Testis (tissue), 3 donors: ENCODE results near the gene CECR2. TPM values are rescaled to one million over a fixed set of nuclear protein-coding genes. Genes with fewer than 3 reads are reported as not detected.

Experiments used
- DNase-seq: peaks from one replicate; pipeline ENCODE4 v3.0.0-alpha.2; 2019
- H3K27ac ChIP-seq, 2 donors: fragments of 200-600 bp; sonication (generic); one replicate each; pipeline ENCODE4 v1.5.1; 2019
- H3K27me3 ChIP-seq: fragments of 200-600 bp; sonication (generic); one replicate; pipeline ENCODE4 v1.5.1; 2019
- H3K36me3 ChIP-seq: fragments of 200-600 bp; sonication (generic); one replicate; pipeline ENCODE4 v1.5.1; 2017; ENCODE audit warnings: low read depth; ENCODE audit errors: missing control alignments
- H3K4me1 ChIP-seq: fragments of 200-600 bp; sonication (generic); one replicate; pipeline ENCODE4 v1.5.1; 2019
- H3K4me3 ChIP-seq, 2 donors: fragments of 200-600 bp; sonication (generic); one replicate each; pipeline ENCODE4 v1.5.1; 2017 to 2019
- H3K9me3 ChIP-seq: fragments of 200-600 bp; sonication (generic); one replicate; pipeline ENCODE4 v1.5.1; 2017
- CTCF ChIP-seq, 3 experiments: fragments of 450-650 bp in 2 of 3; fragments of 200-600 bp in 1 of 3; sonication (generic) in 1 of 3; IDR thresholded peaks; one replicate each; pipeline ENCODE4 v1.5.1; 2016 to 2019; ENCODE audit warnings: antibody characterized with exemption in 3 of 3, mild to moderate bottlenecking in 2 of 3, moderate library complexity in 1 of 3
- POLR2A ChIP-seq: fragments of 450-650 bp; IDR thresholded peaks from one replicate; pipeline ENCODE4 v1.6.1; 2017; ENCODE audit warnings: antibody characterized with exemption, mild to moderate bottlenecking, moderate library complexity
- WGBS, 2 donors: methylation state at CpG; one replicate each; pipeline ENCODE4 v1.1.5; 2018; 5-methylcytosine and 5-hydroxymethylcytosine counted together
- intact Hi-C: fragments of 100-400 bp; cut with DNase I; formaldehyde crosslinking; loops from one replicate; pipeline ENCODE4 v1.15.1; 2023; ENCODE audit warnings: low total_unique reads
- polyA plus RNA-seq: library from polyadenylated mRNA; stranded (reverse); fragments of 350-450 nt; fragmentation: Illumina TruSeq; extraction: RNeasy Lipid Tissue Mini Kit (QIAGEN cat#74804); gene quantifications from one replicate; pipeline ENCODE4 v1.2.3, GENCODE V29; 2014; ENCODE audit warnings: low read depth, low replicate concordance; ENCODE audit not compliant: insufficient read depth
- total RNA-seq, 2 donors: library from RNA; depleted of rRNA; stranded (reverse); fragments of >200 nt; gene quantifications; one replicate each; pipeline ENCODE4 v1.2.3, GENCODE V29; 2016

CECR2 gene
- total and polyA plus RNA-seq, 3 donors from 2014 or later: 7.1 to 18.7 (median 16.8) TPM

GRCh38 chr22:17578136-17578754 is 209.0 kb downstream of the CECR2 start:
- intact Hi-C loops: no loop called here
- peak; percentile 93 for DNase-seq
- no peaks in the 10 kb centered on the region for H3K9me3 ChIP-seq
- H3K27me3 ChIP-seq: no peaks in the 10 kb centered on the region
- H3K4me3 ChIP-seq: no peak overlapping the region
- H3K36me3 ChIP-seq: no peaks in the 10 kb centered on the region
- 54 to 66% methylated on average over 11 of the region's 11 CpGs for WGBS, 2 donors
- peak overlapping the region; percentile 66 to 71 for H3K27ac ChIP-seq
- TF ChIP-seq CTCF (IDR thresholded peaks at IDR 0.05) (no peak), POLR2A (no peak)
- peaks cover 17% of the 10 kb centered on the region for H3K4me1 ChIP-seq

- WGBS, 2 donors: 92 to 93% methylated on average over 14 of the region's 14 CpGs
- DNase-seq: no peak
- intact Hi-C loops: no loop called here
Measured at GRCh38 chr22:17579535-17579981, 210.3 kb downstream of the CECR2 start.

GRCh38 chr22:17580441-17581031 is 211.3 kb downstream of the CECR2 start:
- Histone ChIP-seq H3K9me3 (no peaks in the 10 kb centered on the region), H3K36me3 (no peaks in the 10 kb centered on the region), H3K4me3 (no peak overlapping the region), H3K4me1 (peaks cover 17% of the 10 kb centered on the region), H3K27me3 (no peaks in the 10 kb centered on the region), H3K27ac (peak overlapping the region; percentile 18 to 32)
- no peak for TF ChIP-seq POLR2A
- no peak for TF ChIP-seq CTCF (IDR thresholded peaks at IDR 0.05)
- 35 to 51% methylated on average over 14 of the region's 15 CpGs for WGBS, 2 donors
- intact Hi-C loops: no loop called here
- DNase-seq: peak; percentile 48

More at GRCh38 chr22:17579535-17579981, 210.3 kb downstream of the CECR2 start:
- no peak for TF ChIP-seq CTCF (IDR thresholded peaks at IDR 0.05)
- no peak for TF ChIP-seq POLR2A
- Histone ChIP-seq H3K27ac (peak overlapping the region in 1 of 2 donors; percentile 32), H3K4me1 (peaks cover 17% of the 10 kb centered on the region), H3K36me3 (no peaks in the 10 kb centered on the region), H3K27me3 (no peaks in the 10 kb centered on the region), H3K4me3 (no peak overlapping the region), H3K9me3 (no peaks in the 10 kb centered on the region)

GRCh38 chr22:17581056-17581455 is 211.8 kb downstream of the CECR2 start:
- no peaks in the 10 kb centered on the region for H3K27me3 ChIP-seq
- H3K9me3 ChIP-seq: no peaks in the 10 kb centered on the region
- H3K4me3 ChIP-seq: peak overlapping the region; percentile 2 to 20
- intact Hi-C loops: no loop called here
- no peaks in the 10 kb centered on the region for H3K36me3 ChIP-seq
- no peak for DNase-seq
- peak overlapping the region; percentile 18 to 32 for H3K27ac ChIP-seq
- WGBS, 2 donors: 57 to 60% methylated on average over 12 to 20 of the region's 21 CpGs
- TF ChIP-seq CTCF (IDR thresholded peaks at IDR 0.05): no peak
- no peak for TF ChIP-seq POLR2A
- H3K4me1 ChIP-seq: peaks cover 17% of the 10 kb centered on the region

- TF ChIP-seq CTCF (IDR thresholded peaks at IDR 0.05) (no peak), POLR2A (no peak)
- H3K4me1 ChIP-seq: peaks cover 17% of the 10 kb centered on the region
- H3K27me3 ChIP-seq: no peaks in the 10 kb centered on the region
- intact Hi-C loops: no loop called here
- no peaks in the 10 kb centered on the region for H3K9me3 ChIP-seq
- peak overlapping the region; percentile 2 to 20 for H3K4me3 ChIP-seq
- H3K27ac ChIP-seq: no peak overlapping the region
- no peak for DNase-seq
- 53 to 82% methylated on average over 12 to 17 of the region's 17 CpGs for WGBS, 2 donors
- H3K36me3 ChIP-seq: no peaks in the 10 kb centered on the region
Measured at GRCh38 chr22:17581631-17582030, 212.4 kb downstream of the CECR2 start.
